ENCODE measurements around the gene TNRC18. TPM values are rescaled to one million over a fixed set of nuclear protein-coding genes. Genes with fewer than 3 reads are reported as not detected.

Gene TNRC18
- total and polyA plus RNA-seq, 2 of the 8 experiments (the other 6 are each of a cell fraction or from before 2014, with no cell fraction given), result 1.7 to 8.6 TPM

GRCh38 chr7:5414916-5415315 is 8.7 kb downstream of the TNRC18 start (continued):
- no peak for TF ChIP-seq SAP30 (IDR thresholded peaks at IDR 0.05; ENCODE audit: insufficient read depth, insufficient replicate concordance, low read length)
